Sigmoid colon (tissue), 7 donors: ENCODE measurements around the gene GNAI3. TPM values are rescaled to one million over a fixed set of nuclear protein-coding genes. Genes with fewer than 3 reads are reported as not detected.

ENCODE experiments used
- DNase-seq: peaks from one replicate; pipeline ENCODE4 v3.0.0-alpha.2; 2019
- H3K27ac ChIP-seq, 4 donors: fragments of 200-600 bp; sonication (generic); one replicate each; pipeline ENCODE4 v1.5.1; 2016 to 2019; ENCODE audit warnings: mild to moderate bottlenecking in 1 of 4
- H3K27me3 ChIP-seq, 3 donors: fragments of 200-600 bp; sonication (generic); one replicate each; pipeline ENCODE4 v1.5.1; 2019; ENCODE audit warnings: mild to moderate bottlenecking in 1 of 3
- H3K36me3 ChIP-seq, 4 donors: fragments of 200-600 bp; sonication (generic); one replicate each; pipeline ENCODE4 v1.5.1; 2016 to 2019
- H3K4me1 ChIP-seq, 4 donors: fragments of 200-600 bp; sonication (generic); one replicate each; pipeline ENCODE4 v1.5.1; 2017 to 2019
- H3K4me3 ChIP-seq, 4 donors: fragments of 200-600 bp; sonication (generic); one replicate each; pipeline ENCODE4 v1.5.1; 2017 to 2019; ENCODE audit warnings: mild to moderate bottlenecking in 2 of 4, moderate library complexity in 1 of 4
- H3K9me3 ChIP-seq, 4 donors: fragments of 200-600 bp in 3 of 4; sonication (generic) in 3 of 4; one replicate each; pipeline versions ENCODE4 v1.5.1 to v1.6.1; 2013 to 2019
- CTCF ChIP-seq, 4 experiments: fragments of 450-650 bp in 3 of 4; fragments of 200-600 bp in 1 of 4; IDR thresholded peaks; one replicate each; pipeline ENCODE4 v1.5.1; 2016 to 2019; ENCODE audit warnings: antibody characterized with exemption in 4 of 4, mild to moderate bottlenecking in 3 of 4, moderate library complexity in 2 of 4
- EP300 ChIP-seq, 4 donors: sonication (generic); formaldehyde crosslinking; IDR thresholded peaks; one replicate each; pipeline ENCODE4 v1.6.1; 2017; ENCODE audit warnings: antibody characterized with exemption in 4 of 4
- POLR2A ChIP-seq, 2 donors: fragments of 450-650 bp; IDR thresholded peaks; one replicate each; pipeline ENCODE4 v1.6.1; 2016; ENCODE audit warnings: antibody characterized with exemption in 2 of 2, mild to moderate bottlenecking in 2 of 2, moderate library complexity in 2 of 2
- POLR2AphosphoS5 ChIP-seq, 4 donors: sonication (generic); formaldehyde crosslinking; IDR thresholded peaks; one replicate each; pipeline ENCODE4 v1.6.1; 2017; ENCODE audit warnings: antibody characterized with exemption in 4 of 4
- WGBS, 2 donors: extraction: QIAGEN DNeasy Blood & Tissue Kit; methylation state at CpG; one replicate each; pipeline ENCODE4 v1.1.7; 2013; 5-methylcytosine and 5-hydroxymethylcytosine counted together
- intact Hi-C: fragments of 100-400 bp; cut with DNase I; formaldehyde crosslinking; loops from one replicate; pipeline ENCODE4 v1.15.1; 2023
- polyA plus RNA-seq, 3 donors: library from polyadenylated mRNA; stranded (reverse); fragments of 200-250 nt; gene quantifications; one replicate each; pipeline ENCODE4 v1.2.3, GENCODE V29; 2013
- total RNA-seq, 4 donors: library from RNA; depleted of rRNA; stranded (reverse); fragments of >200 nt; gene quantifications; one replicate each; pipeline ENCODE4 v1.1.0, GENCODE V29; 2016
- donor health status: healthy with polysubstance abuse.
- donor health status: Bipolar disorder and iron deficiency.
- donor health status: healthy.

Gene GNAI3
- total and polyA plus RNA-seq, 7 donors: 4.2 to 6.4 (median 5.7) TPM

GRCh38 chr1:109542657-109543056 is 5.8 kb upstream of the GNAI3 start:
- Histone ChIP-seq H3K27me3 (no peaks in the 10 kb centered on the region), H3K4me1 (peaks cover 0 to 13% (median 12%) of the 10 kb centered on the region in 4 donors), H3K36me3 (no peaks in the 10 kb centered on the region), H3K27ac (no peak overlapping the region), H3K4me3 (no peak overlapping the region), H3K9me3 (no peaks in the 10 kb centered on the region)
- intact Hi-C loops: no loop called here
- TF ChIP-seq POLR2A (IDR thresholded peaks at IDR 0.05): no peak
- DNase-seq: no peak
- 88 to 89% methylated on average over 10 of the region's 10 CpGs for WGBS, 2 donors

- 89 to 90% methylated on average over 24 of the region's 24 CpGs for WGBS, 2 donors
- Histone ChIP-seq H3K27me3 (no peaks in the 10 kb centered on the region), H3K4me1 (peaks cover 0 to 15% (median 14%) of the 10 kb centered on the region in 4 donors), H3K9me3 (no peaks in the 10 kb centered on the region), H3K36me3 (no peaks in the 10 kb centered on the region), H3K27ac (no peak overlapping the region), H3K4me3 (no peak overlapping the region)
- TF ChIP-seq POLR2A (IDR thresholded peaks at IDR 0.05) (no peak), CTCF (IDR thresholded peaks at IDR 0.05) (no peak), POLR2AphosphoS5 (IDR thresholded peaks at IDR 0.05) (no peak), EP300 (IDR thresholded peaks at IDR 0.05) (no peak)
- DNase-seq: no peak
- intact Hi-C loops: no loop called here
These were observed 5.0 kb upstream of the GNAI3 start for GRCh38 chr1:109543283-109543987.

- Histone ChIP-seq H3K4me3 (no peak overlapping the region), H3K27ac (no peak overlapping the region), H3K36me3 (no peaks in the 10 kb centered on the region), H3K27me3 (no peaks in the 10 kb centered on the region), H3K4me1 (peaks cover 0 to 16% (median 15%) of the 10 kb centered on the region in 4 donors), H3K9me3 (no peaks in the 10 kb centered on the region)
- DNase-seq: no peak
- intact Hi-C loops: no loop called here
- TF ChIP-seq EP300 (IDR thresholded peaks at IDR 0.05) (no peak), POLR2AphosphoS5 (IDR thresholded peaks at IDR 0.05) (no peak), CTCF (IDR thresholded peaks at IDR 0.05) (no peak), POLR2A (IDR thresholded peaks at IDR 0.05) (no peak)
- whole genome bisulfite sequencing, 2 donors: 82 to 86% methylated on average over 14 of the region's 14 CpGs
These were observed 4.3 kb upstream of the GNAI3 start for GRCh38 chr1:109543988-109544735.

- DNase-seq: peak; percentile 93
- intact Hi-C loops: loop anchor here (2.0 to 5.0 kb wide), 3 partner anchors 226 to 441 kb away; partner anchors contain the start of gene CSF1
- H3K36me3 ChIP-seq: no peaks in the 10 kb centered on the region
- no peaks in the 10 kb centered on the region for H3K9me3 ChIP-seq
- H3K27ac ChIP-seq: peak overlapping the region; percentile 92 to 97 (median 95)
- WGBS, 2 donors: 18 to 38% methylated on average over 5 of the region's 5 CpGs
- TF ChIP-seq EP300 (IDR thresholded peaks at IDR 0.05) (no peak), POLR2AphosphoS5 (IDR thresholded peaks at IDR 0.05) (peak in 1 of 4 donors; percentile 18), POLR2A (IDR thresholded peaks at IDR 0.05) (no peak), CTCF (IDR thresholded peaks at IDR 0.05) (peak; percentile 80 to 94 (median 88))
- H3K4me3 ChIP-seq: peak overlapping the region in 3 of 4 donors; percentile 6 to 23 (median 11)
- peaks cover 0 to 39% (median 33%) of the 10 kb centered on the region in 4 donors for H3K4me1 ChIP-seq
- no peaks in the 10 kb centered on the region for H3K27me3 ChIP-seq
These were observed 1.9 kb upstream of the GNAI3 start for GRCh38 chr1:109546311-109547109.
